ENCODE results near the gene DIS3L2. TPM values are rescaled to one million over a fixed set of nuclear protein-coding genes. Genes with fewer than 3 reads are reported as not detected.
A peak's percentile ranks its signal among the peaks of the same experiment; 100 is the strongest.

Gene DIS3L2
- total RNA-seq, 2 donors from 2014 or later: 19.6 to 22.1 TPM

DNA sequence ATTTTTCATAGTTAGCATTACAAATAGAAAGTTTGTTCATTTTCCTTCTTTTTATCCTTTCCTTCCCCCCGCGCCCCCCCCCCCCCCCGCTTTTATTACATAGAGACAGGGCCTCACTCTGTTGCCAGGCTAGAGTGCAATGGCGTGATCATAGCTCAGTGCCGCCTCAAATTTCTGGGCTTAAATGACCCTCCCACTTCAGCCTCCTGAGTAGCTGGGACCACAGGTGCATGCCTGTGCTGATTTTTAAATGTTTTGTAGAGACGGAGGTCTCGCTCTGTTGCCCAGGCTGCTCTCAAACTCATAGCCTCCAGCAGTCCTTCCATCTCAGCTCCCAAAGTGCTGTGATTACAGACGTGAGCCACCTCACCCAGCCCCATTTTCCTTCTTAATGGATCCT is 325.8 kb downstream of the DIS3L2 start:
- Histone ChIP-seq H3K4me1 (no peaks in the 10 kb centered on the region), H3K4me3 (no peak overlapping the region), H3K9me3 (no peaks in the 10 kb centered on the region), H3K27ac (no peak overlapping the region), H3K36me3 (no peaks in the 10 kb centered on the region), H3K27me3 (no peaks in the 10 kb centered on the region)
- DNase-seq (ENCODE audit: low spot score): no peak
- TF ChIP-seq, protein P1, sequence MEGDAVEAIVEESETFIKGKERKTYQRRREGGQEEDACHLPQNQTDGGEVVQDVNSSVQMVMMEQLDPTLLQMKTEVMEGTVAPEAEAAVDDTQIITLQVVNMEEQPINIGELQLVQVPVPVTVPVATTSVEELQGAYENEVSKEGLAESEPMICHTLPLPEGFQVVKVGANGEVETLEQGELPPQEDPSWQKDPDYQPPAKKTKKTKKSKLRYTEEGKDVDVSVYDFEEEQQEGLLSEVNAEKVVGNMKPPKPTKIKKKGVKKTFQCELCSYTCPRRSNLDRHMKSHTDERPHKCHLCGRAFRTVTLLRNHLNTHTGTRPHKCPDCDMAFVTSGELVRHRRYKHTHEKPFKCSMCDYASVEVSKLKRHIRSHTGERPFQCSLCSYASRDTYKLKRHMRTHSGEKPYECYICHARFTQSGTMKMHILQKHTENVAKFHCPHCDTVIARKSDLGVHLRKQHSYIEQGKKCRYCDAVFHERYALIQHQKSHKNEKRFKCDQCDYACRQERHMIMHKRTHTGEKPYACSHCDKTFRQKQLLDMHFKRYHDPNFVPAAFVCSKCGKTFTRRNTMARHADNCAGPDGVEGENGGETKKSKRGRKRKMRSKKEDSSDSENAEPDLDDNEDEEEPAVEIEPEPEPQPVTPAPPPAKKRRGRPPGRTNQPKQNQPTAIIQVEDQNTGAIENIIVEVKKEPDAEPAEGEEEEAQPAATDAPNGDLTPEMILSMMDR (IDR thresholded peaks at IDR 0.05): no peak

DNA sequence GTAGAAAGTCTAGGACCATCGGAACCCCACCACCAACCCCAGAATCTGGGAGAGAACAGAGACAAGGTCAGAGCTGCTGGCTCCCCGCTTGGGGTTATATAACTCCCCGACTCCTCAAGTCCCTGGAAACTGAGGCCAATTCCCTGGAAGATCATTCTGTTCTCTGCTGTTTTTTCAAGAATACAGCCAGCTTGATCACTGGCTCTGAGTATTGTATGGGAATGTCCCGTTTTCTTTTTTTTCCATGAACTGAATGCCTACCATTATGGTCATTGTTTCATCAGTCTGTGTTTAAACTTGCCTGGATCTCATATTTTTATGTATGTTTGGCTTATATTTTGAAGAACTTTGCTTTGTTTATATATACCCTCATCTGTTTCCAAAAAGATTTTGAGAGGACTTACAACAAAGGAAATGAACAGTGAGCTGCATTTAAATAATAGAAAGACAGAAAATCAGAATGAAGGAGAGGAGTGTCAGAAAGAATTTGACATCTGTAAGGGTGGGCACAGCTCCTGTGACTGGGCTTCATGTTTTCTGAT is 327.0 kb downstream of the DIS3L2 start:
- H3K36me3 ChIP-seq: no peaks in the 10 kb centered on the region

DNA sequence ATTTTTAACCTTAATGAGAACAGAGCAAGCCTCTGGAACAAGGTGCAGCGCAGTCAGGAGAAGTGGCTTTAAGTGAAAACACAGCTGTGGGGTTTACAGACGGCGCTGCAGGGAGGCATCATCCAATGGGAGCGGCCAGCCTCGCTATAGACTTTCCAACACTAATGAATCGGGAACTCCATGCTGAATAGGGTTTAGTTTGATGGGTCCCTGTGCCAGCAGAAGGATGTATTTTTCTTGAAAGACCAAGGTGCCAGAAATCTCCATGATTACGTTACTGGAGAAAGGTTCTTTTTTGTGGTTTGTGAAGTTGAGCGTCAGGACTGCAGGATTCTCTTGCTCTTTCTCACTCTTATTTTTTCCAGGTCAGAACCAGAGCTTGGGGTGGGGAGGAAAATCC is 329.2 kb downstream of the DIS3L2 start:
- Histone ChIP-seq H3K4me1 (no peaks in the 10 kb centered on the region), H3K27me3 (no peaks in the 10 kb centered on the region), H3K9me3 (no peaks in the 10 kb centered on the region), H3K27ac (no peak overlapping the region), H3K36me3 (no peaks in the 10 kb centered on the region), H3K4me3 (no peak overlapping the region)
- DNase-seq (ENCODE audit: low spot score): peak; percentile 23
- TF ChIP-seq, protein P1 (IDR thresholded peaks at IDR 0.05): no peak

More for the DNA sequence above, 327.0 kb downstream of the DIS3L2 start:
- DNase-seq (ENCODE audit: low spot score): peak; percentile 43
- Histone ChIP-seq H3K27ac (no peak overlapping the region), H3K27me3 (no peaks in the 10 kb centered on the region), H3K4me1 (no peaks in the 10 kb centered on the region), H3K9me3 (no peaks in the 10 kb centered on the region), H3K4me3 (no peak overlapping the region)
- TF ChIP-seq, protein P1 (IDR thresholded peaks at IDR 0.05): no peak

DNA sequence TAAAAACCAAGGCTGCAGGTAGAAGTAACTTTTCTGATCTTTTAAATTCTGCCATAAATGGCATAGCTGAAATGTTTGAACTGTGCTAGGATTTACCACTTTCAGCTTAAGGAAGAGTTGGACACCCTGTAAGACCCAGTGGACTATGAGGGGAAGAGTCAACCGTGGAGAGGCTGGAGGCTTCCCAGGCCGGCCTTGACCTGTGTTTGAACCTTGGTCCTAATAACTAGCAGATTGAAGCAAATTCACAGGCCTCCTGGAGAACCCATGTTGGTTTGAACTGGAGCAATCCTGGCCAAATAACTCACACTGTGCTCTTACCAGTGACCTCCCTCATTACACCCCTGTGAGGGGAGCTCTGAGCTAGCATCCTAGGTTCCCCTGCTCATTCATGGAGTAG is 329.8 kb downstream of the DIS3L2 start:
- Histone ChIP-seq H3K27ac (no peak overlapping the region), H3K9me3 (no peaks in the 10 kb centered on the region), H3K4me3 (no peak overlapping the region), H3K27me3 (no peaks in the 10 kb centered on the region), H3K36me3 (no peaks in the 10 kb centered on the region), H3K4me1 (no peaks in the 10 kb centered on the region)
- TF ChIP-seq, protein P1 (IDR thresholded peaks at IDR 0.05): no peak
- peak; percentile 28 for DNase-seq (ENCODE audit: low spot score)

DNA sequence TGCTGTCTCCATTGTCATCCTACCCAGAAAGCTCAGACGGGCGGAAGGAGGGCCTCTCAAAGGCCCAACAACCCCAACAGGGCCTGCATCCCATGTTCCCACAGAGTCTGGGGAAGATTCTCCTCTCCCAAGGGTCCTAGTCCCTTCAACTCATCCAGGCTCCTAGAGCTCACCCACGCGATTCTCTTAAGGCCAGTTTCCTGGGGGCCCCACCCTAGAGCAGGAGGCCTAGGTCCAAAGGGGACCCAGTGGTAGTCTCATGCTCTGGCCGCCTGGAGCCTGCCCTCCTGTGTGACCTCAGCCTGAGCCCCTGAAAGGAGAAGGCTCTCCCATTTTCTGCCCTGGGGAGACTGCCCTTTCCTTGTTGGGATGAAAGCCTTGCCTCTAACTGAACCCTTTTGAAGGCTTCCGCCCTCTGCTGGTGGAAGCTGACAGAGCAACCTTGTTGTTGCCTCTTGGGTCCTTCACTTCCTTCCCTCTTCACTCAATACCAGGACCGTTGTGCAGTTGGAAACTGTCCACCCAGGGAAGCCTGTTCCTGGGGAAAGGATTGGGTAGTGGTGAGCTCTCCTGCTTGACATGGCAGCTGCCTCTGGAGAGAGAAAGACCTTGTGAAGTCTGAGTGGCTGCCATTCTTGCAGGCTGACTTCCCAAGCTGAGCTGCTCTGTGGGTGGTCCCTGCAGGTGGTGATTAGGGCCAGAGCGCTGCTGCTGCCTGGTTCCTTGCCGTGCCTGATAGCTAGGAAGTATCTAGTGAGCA is 331.1 kb downstream of the DIS3L2 start:
- TF ChIP-seq, protein P1 (IDR thresholded peaks at IDR 0.05): peak in 1 of 2 donors; percentile 64
- DNase-seq (ENCODE audit: low spot score): peak; percentile 60
- H3K27me3 ChIP-seq: no peaks in the 10 kb centered on the region
- H3K9me3 ChIP-seq: no peaks in the 10 kb centered on the region
- no peaks in the 10 kb centered on the region for H3K36me3 ChIP-seq
- H3K4me3 ChIP-seq: no peak overlapping the region
- no peak overlapping the region for H3K27ac ChIP-seq
- no peaks in the 10 kb centered on the region for H3K4me1 ChIP-seq
